BJ (cell line): ENCODE data around the gene MKX. TPM values are rescaled to one million over a fixed set of nuclear protein-coding genes. Genes with fewer than 3 reads are reported as not detected.

Experiments
- CTCF ChIA-PET: fragments of 350-600 bp; formaldehyde crosslinking; extraction: SDS; loops from one replicate; lab custom pipeline; 2021; ENCODE audit warnings: antibody characterized with exemption, inconsistent platforms; lab: Yijun Ruan, JAX
- POLR2A ChIA-PET: fragments of 300-600 bp; sonication (Branson Sonifier 250); formaldehyde crosslinking; extraction: SDS; loops from one replicate; lab custom pipeline; 2021; ENCODE audit warnings: antibody characterized with exemption; lab: Charles Lee
- DNase-seq: peaks from one replicate; pipeline ENCODE4 v3.0.0-alpha.2; 2011; ENCODE audit warnings: low read depth
- H3K27me3 ChIP-seq: 2 replicates; pipeline ENCODE4 v1.6.0; 2011; ENCODE audit warnings: low read length; ENCODE audit not compliant: control insufficient read depth, insufficient read depth
- H3K36me3 ChIP-seq: 2 replicates; pipeline ENCODE4 v1.5.1; 2011; ENCODE audit warnings: low read length; ENCODE audit not compliant: control insufficient read depth, insufficient read depth
- H3K4me3 ChIP-seq: 2 replicates; pipeline ENCODE4 v1.5.1; 2011; ENCODE audit warnings: low read depth, mild to moderate bottlenecking, control low read depth, low read length
- CTCF ChIP-seq: IDR thresholded peaks from 2 replicates; pipeline ENCODE4 v1.5.1; 2011; ENCODE audit warnings: low read depth, mild to moderate bottlenecking, control low read depth, inconsistent platforms, low read length, moderate library complexity; ENCODE audit not compliant: insufficient read depth
- polyA plus RNA-seq: library from polyadenylated mRNA; depleted of rRNA; stranded (reverse); fragments of >200 nt; gene quantifications from 2 replicates; pipeline ENCODE4 v1.2.3, GENCODE V29; 2011

The MKX gene
- polyA plus RNA-seq, 1 experiment: 68.1 TPM

DNA sequence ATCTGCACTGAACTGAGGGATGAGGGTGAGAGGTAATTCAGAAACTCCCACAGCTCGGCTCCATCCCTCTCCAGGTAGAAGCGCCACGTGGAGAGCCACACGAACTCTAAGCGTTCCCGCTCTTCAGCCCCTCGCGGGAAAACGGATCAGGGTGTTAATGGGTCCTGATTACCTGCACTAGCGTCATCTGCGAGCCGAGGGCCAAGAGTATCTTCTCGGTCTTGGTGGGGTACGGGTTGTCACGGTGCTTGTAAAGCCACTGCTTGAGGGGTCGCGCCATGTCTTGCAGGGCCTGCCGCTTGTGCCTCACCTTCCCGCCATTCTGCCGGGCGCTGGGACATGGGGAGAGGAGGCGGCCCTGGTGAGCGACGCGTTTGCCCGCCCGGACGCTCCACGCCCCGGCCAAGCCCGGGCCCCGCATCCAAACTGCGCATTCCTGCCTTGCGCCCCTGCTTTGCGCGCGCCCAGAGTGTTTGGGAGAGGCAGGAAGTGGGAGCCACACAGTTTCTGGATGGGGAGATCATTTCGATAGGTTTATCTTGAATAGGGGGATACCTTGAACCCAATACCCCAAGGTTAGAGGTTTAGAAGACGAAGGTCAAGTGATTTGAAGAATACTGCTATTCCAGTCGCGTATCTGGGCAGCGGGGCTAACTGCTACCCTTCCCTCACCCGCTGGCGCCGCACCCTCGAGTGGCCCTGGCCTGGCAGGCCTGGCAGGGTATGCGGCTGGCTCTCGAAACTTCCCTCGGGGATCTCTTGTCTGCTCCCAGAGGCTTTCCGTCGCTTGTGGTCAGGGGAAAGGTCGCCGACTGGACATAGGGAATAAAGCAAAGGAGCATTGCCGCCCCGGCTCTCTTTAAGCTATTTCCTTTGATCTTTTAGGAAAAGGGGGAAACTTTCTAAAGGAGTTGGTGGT is 4.2 kb downstream of the MKX start:
- POLR2A ChIA-PET: interaction anchor here (0.6 to 1.0 kb wide), 5 partner anchors 18 to 338 kb away, joined by 3 to 14 read pairs (median 3); no protein-coding TSS in a partner anchor
- no peaks in the 10 kb centered on the region for H3K27me3 ChIP-seq
- no peak for TF ChIP-seq CTCF
- CTCF ChIA-PET: interaction anchor here (0.6 to 2.3 kb wide), 23 partner anchors 9 to 506 kb away, joined by 3 to 11 read pairs (median 3); no protein-coding TSS in a partner anchor
- H3K4me3 ChIP-seq: peak overlapping the region; percentile 91
- DNase-seq: no peak
- peaks cover 22% of the 10 kb centered on the region for H3K36me3 ChIP-seq

GRCh38 chr10:27736396-27736795 is 9.2 kb downstream of the MKX start:
- ChIA-PET CTCF (interaction anchor here (1.1 kb wide), 1 partner anchor 17 kb away, joined by 5 read pairs; no protein-coding TSS in a partner anchor), POLR2A (interaction anchor here (0.6 to 0.9 kb wide), 2 partner anchors 11 to 49 kb away, joined by 3 read pairs; no protein-coding TSS in a partner anchor)
- DNase-seq: no peak
- Histone ChIP-seq H3K27me3 (no peaks in the 10 kb centered on the region), H3K36me3 (peaks cover 12% of the 10 kb centered on the region), H3K4me3 (no peak overlapping the region)
- no peak for TF ChIP-seq CTCF

GRCh38 chr10:27730041-27730440 is 15.6 kb downstream of the MKX start:
- DNase-seq: no peak
- CTCF ChIA-PET: no interaction called here
- POLR2A ChIA-PET: no interaction called here

DNA sequence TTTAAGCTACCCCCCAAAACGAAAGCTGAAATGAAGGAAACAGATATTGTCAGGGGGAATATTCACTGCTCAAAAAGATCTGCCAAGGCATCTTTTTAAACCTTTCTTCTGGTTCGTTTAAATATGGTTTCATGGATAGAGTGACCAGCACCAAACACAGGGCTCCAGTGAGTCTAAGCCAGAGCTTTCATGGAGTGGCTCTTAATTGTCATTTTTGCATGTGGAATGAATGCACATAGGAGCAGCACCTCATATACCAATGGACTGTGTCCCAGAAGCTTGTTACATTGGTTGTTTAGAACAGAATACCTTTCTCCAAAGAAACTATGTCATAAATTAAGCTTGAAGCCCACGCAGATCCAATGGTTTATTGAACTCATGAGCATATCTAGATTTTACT is 17.3 kb downstream of the MKX start:
- Histone ChIP-seq H3K4me3 (no peak overlapping the region), H3K27me3 (no peaks in the 10 kb centered on the region), H3K36me3 (peaks cover 9% of the 10 kb centered on the region)
- TF ChIP-seq CTCF: no peak
- POLR2A ChIA-PET: interaction anchor here (1.2 kb wide), 1 partner anchor 11 kb away, joined by 3 read pairs; no protein-coding TSS in a partner anchor
- no peak for DNase-seq
- CTCF ChIA-PET: interaction anchor here (1.0 kb wide), 1 partner anchor 14 kb away, joined by 3 read pairs; no protein-coding TSS in a partner anchor

More at GRCh38 chr10:27730041-27730440, 15.6 kb downstream of the MKX start:
- no peaks in the 10 kb centered on the region for H3K27me3 ChIP-seq
- TF ChIP-seq CTCF: no peak
- H3K4me3 ChIP-seq: no peak overlapping the region
- H3K36me3 ChIP-seq: peaks cover 13% of the 10 kb centered on the region

GRCh38 chr10:27724287-27724686 is 21.3 kb downstream of the MKX start:
- no peak overlapping the region for H3K4me3 ChIP-seq
- TF ChIP-seq CTCF: peak; percentile 44
- no peak for DNase-seq
- POLR2A ChIA-PET: no interaction called here
- CTCF ChIA-PET: no interaction called here
- H3K36me3 ChIP-seq: peaks cover 7% of the 10 kb centered on the region
- no peaks in the 10 kb centered on the region for H3K27me3 ChIP-seq
